H1 (cell line): ENCODE results near the gene TOMM40L. TPM values are rescaled to one million over a fixed set of nuclear protein-coding genes. Genes with fewer than 3 reads are reported as not detected.
"Not testable (repeated sequence)": the region's sequence is repeated elsewhere in the genome, so short reads cannot be mapped to it uniquely, and the experiment has no call there.

Experiments used
- CTCF ChIA-PET: fragments of 300-600 bp; sonication (Branson Sonifier 250); formaldehyde crosslinking; loops from one replicate; lab custom pipeline; 2021; ENCODE audit not compliant: partially characterized antibody; lab: Charles Lee
- POLR2A ChIA-PET: fragments of 300-600 bp; sonication (Branson Sonifier 250); formaldehyde crosslinking; loops from one replicate; lab custom pipeline; 2021; ENCODE audit warnings: inconsistent platforms; ENCODE audit not compliant: partially characterized antibody; lab: Charles Lee
- DNase-seq, 2 experiments: peaks; one replicate each; pipeline versions ENCODE4 v3.0.0 to v3.0.0-alpha.2; 2010 to 2022; ENCODE audit warnings: low spot score in 2 of 2, low read depth in 1 of 2, mixed read lengths in 1 of 2
- FAIRE-seq: peaks from 2 replicates; lab custom pipeline; 2011; peaks lifted over from hg19 to GRCh38; lab: Jason Lieb, UNC
- H2AFZ ChIP-seq: 2 replicates; pipeline ENCODE4 v1.8.1; 2012; ENCODE audit warnings: low read length, inconsistent platforms
- H2AK5ac ChIP-seq: 2 replicates; pipeline ENCODE4 v1.6.1; 2013; ENCODE audit warnings: low read depth, low read length
- H2BK120ac ChIP-seq: replicated peaks from 2 replicates; pipeline ENCODE3; 2013; ENCODE audit warnings: low read depth, low read length, inconsistent platforms
- H2BK12ac ChIP-seq: 2 replicates; pipeline ENCODE4 v1.6.1; 2013; ENCODE audit warnings: low read depth, low read length
- H2BK15ac ChIP-seq: 2 replicates; pipeline ENCODE4 v1.6.1; 2013; ENCODE audit warnings: low read length
- H2BK20ac ChIP-seq: 2 replicates; pipeline ENCODE4 v1.6.1; 2013; ENCODE audit warnings: low read length
- H2BK5ac ChIP-seq: 2 replicates; pipeline ENCODE4 v1.6.1; 2013; ENCODE audit warnings: low read depth, low read length
- H3K14ac ChIP-seq: 2 replicates; pipeline ENCODE4 v1.6.1; 2013; ENCODE audit warnings: inconsistent platforms; ENCODE audit not compliant: insufficient read length
- H3K18ac ChIP-seq: 2 replicates; pipeline ENCODE4 v1.6.1; 2013; ENCODE audit warnings: low read length; ENCODE audit errors: extremely low read depth
- H3K23ac ChIP-seq: 2 replicates; pipeline ENCODE4 v1.6.1; 2013; ENCODE audit warnings: inconsistent platforms; ENCODE audit not compliant: insufficient read length
- H3K23me2 ChIP-seq: 2 replicates; pipeline ENCODE4 v1.6.1; 2013; ENCODE audit warnings: low read depth, low read length
- H3K27ac ChIP-seq: 2 replicates; pipeline ENCODE4 v1.6.1; 2011; ENCODE audit warnings: low read depth, low read length, inconsistent platforms
- H3K27me3 ChIP-seq, 4 experiments: replicated peaks in 1 of 4; 1 replicate in 1 of 4; 2 replicates in 3 of 4; pipeline versions ENCODE4 v1.6.1 to v1.8.1; 2011 to 2013; ENCODE audit warnings: low read length in 3 of 4, mild to moderate bottlenecking in 3 of 4, inconsistent platforms in 2 of 4, mixed read lengths in 2 of 4, moderate library complexity in 1 of 4; ENCODE audit not compliant: control insufficient read depth in 3 of 4, insufficient read depth in 3 of 4; ENCODE audit errors: extremely low read depth in 1 of 4
- H3K36me3 ChIP-seq, 4 experiments: 2 replicates each; pipeline versions ENCODE4 v1.6.1 to v1.8.1; 2011 to 2013; ENCODE audit warnings: mild to moderate bottlenecking in 4 of 4, low read length in 3 of 4, moderate library complexity in 2 of 4, control low read depth in 1 of 4, inconsistent platforms in 1 of 4; ENCODE audit not compliant: insufficient read depth in 4 of 4, control insufficient read depth in 2 of 4
- H3K4ac ChIP-seq: replicated peaks from 2 replicates; pipeline ENCODE3; 2013; ENCODE audit warnings: low read length, low read depth, mixed read lengths, inconsistent platforms; ENCODE audit not compliant: insufficient read length
- H3K4me1 ChIP-seq, 4 experiments: replicated peaks in 1 of 4; 1 replicate in 1 of 4; 2 replicates in 3 of 4; pipeline versions ENCODE4 v1.6.1 to v1.8.1; 2011 to 2013; ENCODE audit warnings: low read length in 3 of 4, inconsistent platforms in 2 of 4, mixed read lengths in 1 of 4; ENCODE audit not compliant: insufficient read depth in 4 of 4, control insufficient read depth in 3 of 4
- H3K4me2 ChIP-seq, 2 experiments: 2 replicates each; pipeline versions ENCODE4 v1.6.1 to v1.8.1; 2011 to 2013; ENCODE audit warnings: low read depth in 2 of 2, low read length in 2 of 2, control low read depth in 1 of 2, inconsistent platforms in 1 of 2, mild to moderate bottlenecking in 1 of 2; ENCODE audit not compliant: insufficient read depth in 1 of 2
- H3K4me3 ChIP-seq, 4 experiments: fragments of 200-600, 300-600 bp in 1 of 4; sonication (generic), shearing (Covaris generic), sonication (Bioruptor Twin) in 1 of 4; 2 replicates each; pipeline versions ENCODE4 v1.5.1 to v1.8.1; 2011 to 2016; ENCODE audit warnings: low read length in 4 of 4, low read depth in 3 of 4, control low read depth in 2 of 4, inconsistent platforms in 2 of 4, mild to moderate bottlenecking in 2 of 4, mixed read lengths in 1 of 4, moderate library complexity in 1 of 4; ENCODE audit not compliant: insufficient read depth in 2 of 4; ENCODE audit errors: extremely low read depth in 1 of 4
- H3K56ac ChIP-seq: replicated peaks from 2 replicates; pipeline ENCODE3; 2013; ENCODE audit warnings: low read depth, mild to moderate bottlenecking, mixed read lengths, low read length, inconsistent platforms; ENCODE audit not compliant: insufficient read length
- H3K79me1 ChIP-seq: 2 replicates; pipeline ENCODE4 v1.6.1; 2013; ENCODE audit warnings: low read depth, low read length, control low read depth
- H3K79me2 ChIP-seq, 2 experiments: 2 replicates each; pipeline versions ENCODE4 v1.6.1 to v1.8.1; 2012 to 2013; ENCODE audit warnings: low read length in 2 of 2, mild to moderate bottlenecking in 2 of 2, inconsistent platforms in 1 of 2; ENCODE audit not compliant: insufficient read depth in 2 of 2, control insufficient read depth in 1 of 2
- H3K9ac ChIP-seq, 4 experiments: replicated peaks in 1 of 4; 1 replicate in 1 of 4; 2 replicates in 3 of 4; pipeline versions ENCODE4 v1.6.1 to v1.8.1; 2011 to 2013; ENCODE audit warnings: low read depth in 3 of 4, low read length in 3 of 4, control low read depth in 2 of 4, mild to moderate bottlenecking in 2 of 4, moderate library complexity in 2 of 4, inconsistent platforms in 1 of 4; ENCODE audit errors: extremely low read depth in 1 of 4
- H3K9me3 ChIP-seq, 2 experiments: 2 replicates each; pipeline versions ENCODE4 v1.6.1 to v1.8.1; 2012 to 2013; ENCODE audit warnings: mild to moderate bottlenecking in 2 of 2, moderate library complexity in 2 of 2, control low read depth in 1 of 2, inconsistent platforms in 1 of 2, low read depth in 1 of 2, low read length in 1 of 2, mixed read lengths in 1 of 2; ENCODE audit not compliant: insufficient read depth in 2 of 2
- H4K20me1 ChIP-seq, 2 experiments: replicated peaks in 1 of 2; 2 replicates each; pipeline versions ENCODE3 to v1.8.1; 2011 to 2013; ENCODE audit warnings: inconsistent platforms in 2 of 2, low read length in 2 of 2, mild to moderate bottlenecking in 1 of 2; ENCODE audit not compliant: insufficient read depth in 2 of 2, control insufficient read depth in 1 of 2
- H4K5ac ChIP-seq: 2 replicates; pipeline ENCODE4 v1.6.1; 2013; ENCODE audit warnings: low read length, low read depth, mixed read lengths, inconsistent platforms; ENCODE audit not compliant: insufficient read length
- H4K8ac ChIP-seq: 2 replicates; pipeline ENCODE4 v1.8.0; 2013; ENCODE audit warnings: mild to moderate bottlenecking, moderate library complexity, low read length, inconsistent platforms; ENCODE audit not compliant: insufficient read depth; ENCODE audit errors: extremely low read depth
- H4K91ac ChIP-seq: replicated peaks from 2 replicates; pipeline ENCODE3; 2013; ENCODE audit warnings: low read length, mixed read lengths, inconsistent platforms; ENCODE audit not compliant: insufficient read length
- BACH1 ChIP-seq: IDR thresholded peaks from 2 replicates; pipeline ENCODE4 v1.6.1; 2012; ENCODE audit warnings: low read length, improper control_type of control experiment
- CBX5 ChIP-seq: fragments of 300-800, 300-1000 bp; sonication (generic); IDR thresholded peaks from 2 replicates; pipeline ENCODE4 v1.7.1; 2016; ENCODE audit warnings: antibody characterized with exemption, low read length, low read depth
- WGBS, 2 experiments: shearing (Covaris generic) in 1 of 2; methylation state at CpG; one replicate each; pipeline versions ENCODE4 v1.1.6 to v1.1.7; 2013 to 2015; ENCODE audit warnings: low lambda C conversion rate in 2 of 2, mixed read lengths in 2 of 2, inconsistent platforms in 1 of 2, low coverage in 1 of 2, missing lambda C conversion rate in 1 of 2; ENCODE audit not compliant: insufficient replicate concordance in 2 of 2, insufficient coverage in 1 of 2, insufficient read length in 1 of 2; ENCODE audit errors: extremely low coverage in 1 of 2, missing lambda C conversion rate in 1 of 2; 5-methylcytosine and 5-hydroxymethylcytosine counted together
- polyA plus RNA-seq, 7 experiments: library from polyadenylated mRNA; depleted of rRNA in 3 of 7; stranded (reverse) in 5 of 7; unstranded in 2 of 7; fragments of >200 nt in 5 of 7; fragments of 200-250 nt in 2 of 7; gene quantifications; 1 replicate in 5 of 7; 2 replicates in 1 of 7; 4 replicates in 1 of 7; pipeline versions ENCODE4 v1.2.1 to v1.2.3, GENCODE V29; 2011 to 2013; ENCODE audit warnings: missing spikeins in 2 of 7, mixed read lengths in 2 of 7
- total RNA-seq: library from RNA; stranded (reverse); fragmentation: NEBNext Ultra II Directional; extraction: Animal tissue kit (Norgen Biotek cat#: 25700); gene quantifications from 2 replicates; pipeline ENCODE4 v1.2.1, GENCODE V29; 2021

The TOMM40L gene
- total and polyA plus RNA-seq, 2 of the 8 experiments (the other 6 are each of a cell fraction or from before 2014, with no cell fraction given) = 11.4 to 15.0 TPM

- TF ChIP-seq BACH1 = no peak
- TF ChIP-seq CBX5 = no peak
Observed at GRCh38 chr1:161244888-161245287, 19.0 kb downstream of the TOMM40L start (continued).

- not testable (repeated sequence) for H3K4me1 ChIP-seq, H3K27me3 ChIP-seq, H2BK120ac ChIP-seq, H3K23ac ChIP-seq, H3K9me3 ChIP-seq, H4K91ac ChIP-seq, H2BK20ac ChIP-seq, H4K8ac ChIP-seq, DNase-seq, H3K56ac ChIP-seq, H2BK5ac ChIP-seq, H3K23me2 ChIP-seq, H4K20me1 ChIP-seq, H2AFZ ChIP-seq, H3K79me1 ChIP-seq, H3K4me3 ChIP-seq, H4K5ac ChIP-seq, FAIRE-seq, H3K36me3 ChIP-seq, H3K4ac ChIP-seq, H3K14ac ChIP-seq, H3K4me2 ChIP-seq, H3K18ac ChIP-seq, H3K27ac ChIP-seq, H3K79me2 ChIP-seq, H2BK15ac ChIP-seq, H2BK12ac ChIP-seq, H3K9ac ChIP-seq, H2AK5ac ChIP-seq
- 85% methylated on average over 5 of the region's 5 CpGs; no CpG with 5 or more reads in 1 of the 2 experiments for WGBS, 2 experiments
- ChIA-PET POLR2A (interaction anchor here (1.2 to 1.6 kb wide), 2 partner anchors 10 to 14 kb away, joined by 4 to 6 read pairs; no protein-coding TSS in a partner anchor), CTCF (interaction anchor here (0.8 to 4.3 kb wide), 9 partner anchors 10 to 68 kb away, joined by 3 to 87 read pairs (median 5); partner anchors contain the start of genes NR1I3, PCP4L1 and TOMM40L)
Observed at GRCh38 chr1:161250100-161250499, 24.2 kb downstream of the TOMM40L start.
